OCI-LY3 (cell line): Measurements from ENCODE around the gene CNTNAP2.

ENCODE experiments used
- EZH2phosphoT487 ChIP-seq: fragments of 200-600 bp; shearing (Covaris generic); IDR thresholded peaks from 2 replicates; pipeline ENCODE4 v1.6.1; 2018; ENCODE audit warnings: antibody characterized with exemption, mixed run types, low read depth
- TF ChIP-seq, protein P1 (sequence below): fragments of 200-600, 300-600 bp; sonication (generic); IDR thresholded peaks from 2 replicates; pipeline ENCODE4 v1.5.1; 2014; ENCODE audit warnings: antibody characterized with exemption, low read length, low read depth

GRCh38 chr7:146876411-146876810 is 759.8 kb downstream of the CNTNAP2 start:
- TF ChIP-seq, protein P1, sequence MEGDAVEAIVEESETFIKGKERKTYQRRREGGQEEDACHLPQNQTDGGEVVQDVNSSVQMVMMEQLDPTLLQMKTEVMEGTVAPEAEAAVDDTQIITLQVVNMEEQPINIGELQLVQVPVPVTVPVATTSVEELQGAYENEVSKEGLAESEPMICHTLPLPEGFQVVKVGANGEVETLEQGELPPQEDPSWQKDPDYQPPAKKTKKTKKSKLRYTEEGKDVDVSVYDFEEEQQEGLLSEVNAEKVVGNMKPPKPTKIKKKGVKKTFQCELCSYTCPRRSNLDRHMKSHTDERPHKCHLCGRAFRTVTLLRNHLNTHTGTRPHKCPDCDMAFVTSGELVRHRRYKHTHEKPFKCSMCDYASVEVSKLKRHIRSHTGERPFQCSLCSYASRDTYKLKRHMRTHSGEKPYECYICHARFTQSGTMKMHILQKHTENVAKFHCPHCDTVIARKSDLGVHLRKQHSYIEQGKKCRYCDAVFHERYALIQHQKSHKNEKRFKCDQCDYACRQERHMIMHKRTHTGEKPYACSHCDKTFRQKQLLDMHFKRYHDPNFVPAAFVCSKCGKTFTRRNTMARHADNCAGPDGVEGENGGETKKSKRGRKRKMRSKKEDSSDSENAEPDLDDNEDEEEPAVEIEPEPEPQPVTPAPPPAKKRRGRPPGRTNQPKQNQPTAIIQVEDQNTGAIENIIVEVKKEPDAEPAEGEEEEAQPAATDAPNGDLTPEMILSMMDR, result no peak
- TF ChIP-seq EZH2phosphoT487, result no peak
